Uterus (tissue), 4 donors: Measurements from ENCODE around the gene ARHGEF6. TPM values are rescaled to one million over a fixed set of nuclear protein-coding genes. Genes with fewer than 3 reads are reported as not detected.
"Not testable (repeated sequence)": the region's sequence is repeated elsewhere in the genome, so short reads cannot be mapped to it uniquely, and the experiment has no call there.

Source experiments
- DNase-seq, 2 donors: peaks; one replicate each; pipeline ENCODE4 v3.0.0-alpha.2; 2019 to 2020
- H3K27ac ChIP-seq, 2 donors: fragments of 200-600 bp; sonication (generic); 1 replicate in 1 of 2; 2 replicates in 1 of 2; pipeline ENCODE4 v1.5.1; 2016 to 2018
- H3K27me3 ChIP-seq, 2 donors: fragments of 200-600 bp; sonication (generic); one replicate each; pipeline ENCODE4 v1.5.1; 2018 to 2019; ENCODE audit warnings: control low read depth in 1 of 2
- H3K36me3 ChIP-seq, 2 donors: fragments of 200-600 bp; sonication (generic); one replicate each; pipeline ENCODE4 v1.5.1; 2019; ENCODE audit warnings: control low read depth in 1 of 2
- H3K4me1 ChIP-seq, 2 donors: fragments of 200-600 bp; sonication (generic); one replicate each; pipeline ENCODE4 v1.5.1; 2018 to 2019; ENCODE audit warnings: control low read depth in 1 of 2
- H3K4me3 ChIP-seq, 2 donors: fragments of 200-600 bp; sonication (generic); 1 replicate in 1 of 2; 2 replicates in 1 of 2; pipeline ENCODE4 v1.5.1; 2018 to 2019; ENCODE audit warnings: mild to moderate bottlenecking in 1 of 2
- H3K9me3 ChIP-seq, 2 donors: fragments of 200-600 bp; sonication (generic); one replicate each; pipeline ENCODE4 v1.5.1; 2019; ENCODE audit warnings: control low read depth in 1 of 2
- CTCF ChIP-seq, 4 experiments: fragments of 200-600 bp in 2 of 4; fragments of 450-650 bp in 2 of 4; sonication (generic) in 2 of 4; IDR thresholded peaks; one replicate each; pipeline ENCODE4 v1.5.1; 2016 to 2019; ENCODE audit warnings: antibody characterized with exemption in 4 of 4, mild to moderate bottlenecking in 2 of 4, moderate library complexity in 1 of 4
- POLR2A ChIP-seq, 2 donors: fragments of 450-650 bp; IDR thresholded peaks; one replicate each; pipeline ENCODE4 v1.6.1; 2016; ENCODE audit warnings: antibody characterized with exemption in 2 of 2, mild to moderate bottlenecking in 1 of 2, moderate library complexity in 1 of 2
- intact Hi-C: fragments of 100-400 bp; cut with DNase I; formaldehyde crosslinking; loops from one replicate; pipeline ENCODE4 v1.15.1; 2023; ENCODE audit warnings: low total_unique reads
- total RNA-seq, 4 donors: library from RNA; depleted of rRNA in 3 of 4; stranded (reverse); fragments of >200 nt in 3 of 4; gene quantifications; one replicate each; pipeline versions ENCODE4 v1.1.0 to v1.2.4, GENCODE V29; 2014 to 2023
- donor health status: DM: yes; HTN: yes; CAD: no.

ARHGEF6 gene
- total RNA-seq, 4 donors from 2014 or later = 19.7 to 26.9 (median 24.7) TPM

- Histone ChIP-seq H3K9me3 (no peaks in the 10 kb centered on the region), H3K27ac (no peak overlapping the region), H3K4me3 (no peak overlapping the region), H3K27me3 (no peaks in the 10 kb centered on the region), H3K36me3 (no peaks in the 10 kb centered on the region), H3K4me1 (no peaks in the 10 kb centered on the region)
- intact Hi-C loops = no loop called here
- no peak for TF ChIP-seq CTCF (IDR thresholded peaks at IDR 0.05)
- no peak for TF ChIP-seq POLR2A (IDR thresholded peaks at IDR 0.05)
- no peak for DNase-seq
Measured at GRCh38 chrX:136773648-136774047, 7.1 kb downstream of the ARHGEF6 start.

GRCh38 chrX:136771869-136772268 lies 8.9 kb downstream of the ARHGEF6 start:
- intact Hi-C loops, H3K27me3 ChIP-seq, H3K36me3 ChIP-seq, H3K4me1 ChIP-seq, DNase-seq, H3K27ac ChIP-seq, H3K4me3 ChIP-seq, H3K9me3 ChIP-seq: not testable (repeated sequence)

- DNase-seq = peak; percentile 48 to 59
- Histone ChIP-seq H3K4me1 (no peaks in the 10 kb centered on the region), H3K27ac (peak overlapping the region; percentile 89 to 90), H3K27me3 (no peaks in the 10 kb centered on the region), H3K9me3 (no peaks in the 10 kb centered on the region), H3K4me3 (no peak overlapping the region), H3K36me3 (no peaks in the 10 kb centered on the region)
- intact Hi-C loops = no loop called here
- no peak for TF ChIP-seq CTCF (IDR thresholded peaks at IDR 0.05)
- TF ChIP-seq POLR2A (IDR thresholded peaks at IDR 0.05) = no peak
Measured at GRCh38 chrX:136768469-136769084, 12.2 kb downstream of the ARHGEF6 start.

- intact Hi-C loops = no loop called here
- H3K4me3 ChIP-seq = peak overlapping the region; percentile 44 to 77
- H3K36me3 ChIP-seq = no peaks in the 10 kb centered on the region
- H3K27me3 ChIP-seq = no peaks in the 10 kb centered on the region
- H3K9me3 ChIP-seq = no peaks in the 10 kb centered on the region
- TF ChIP-seq POLR2A (IDR thresholded peaks at IDR 0.05) (peak in 1 of 2 donors; percentile 7), CTCF (IDR thresholded peaks at IDR 0.05) (peak in 3 of 4 experiments; percentile 23 to 47 (median 38))
- peak; percentile 54 to 60 for DNase-seq
- peak overlapping the region; percentile 89 to 90 for H3K27ac ChIP-seq
- H3K4me1 ChIP-seq = no peaks in the 10 kb centered on the region
Measured at GRCh38 chrX:136767104-136767941, 13.4 kb downstream of the ARHGEF6 start.

- intact Hi-C loops = no loop called here
- TF ChIP-seq CTCF (IDR thresholded peaks at IDR 0.05) (no peak), POLR2A (IDR thresholded peaks at IDR 0.05) (no peak)
- Histone ChIP-seq H3K27me3 (no peaks in the 10 kb centered on the region), H3K36me3 (no peaks in the 10 kb centered on the region), H3K9me3 (no peaks in the 10 kb centered on the region), H3K4me3 (peak overlapping the region; percentile 44 to 77), H3K27ac (peak overlapping the region; percentile 89 to 90), H3K4me1 (no peaks in the 10 kb centered on the region)
- peak; percentile 17 to 22 for DNase-seq
Measured at GRCh38 chrX:136766785-136767103, 14.0 kb downstream of the ARHGEF6 start.
